HG03196 (cell line): ENCODE data around the gene HLA-C.
"Not testable (repeated sequence)": the region's sequence is repeated elsewhere in the genome, so short reads cannot be mapped to it uniquely, and the experiment has no call there.

ENCODE experiments used
- ATAC-seq: cut with Tn5 transposase; IDR thresholded peaks from one replicate; pipeline ENCODE4 v1.9.1; 2021; ENCODE audit not compliant: unreplicated experiment

The HLA-C gene

DNA sequence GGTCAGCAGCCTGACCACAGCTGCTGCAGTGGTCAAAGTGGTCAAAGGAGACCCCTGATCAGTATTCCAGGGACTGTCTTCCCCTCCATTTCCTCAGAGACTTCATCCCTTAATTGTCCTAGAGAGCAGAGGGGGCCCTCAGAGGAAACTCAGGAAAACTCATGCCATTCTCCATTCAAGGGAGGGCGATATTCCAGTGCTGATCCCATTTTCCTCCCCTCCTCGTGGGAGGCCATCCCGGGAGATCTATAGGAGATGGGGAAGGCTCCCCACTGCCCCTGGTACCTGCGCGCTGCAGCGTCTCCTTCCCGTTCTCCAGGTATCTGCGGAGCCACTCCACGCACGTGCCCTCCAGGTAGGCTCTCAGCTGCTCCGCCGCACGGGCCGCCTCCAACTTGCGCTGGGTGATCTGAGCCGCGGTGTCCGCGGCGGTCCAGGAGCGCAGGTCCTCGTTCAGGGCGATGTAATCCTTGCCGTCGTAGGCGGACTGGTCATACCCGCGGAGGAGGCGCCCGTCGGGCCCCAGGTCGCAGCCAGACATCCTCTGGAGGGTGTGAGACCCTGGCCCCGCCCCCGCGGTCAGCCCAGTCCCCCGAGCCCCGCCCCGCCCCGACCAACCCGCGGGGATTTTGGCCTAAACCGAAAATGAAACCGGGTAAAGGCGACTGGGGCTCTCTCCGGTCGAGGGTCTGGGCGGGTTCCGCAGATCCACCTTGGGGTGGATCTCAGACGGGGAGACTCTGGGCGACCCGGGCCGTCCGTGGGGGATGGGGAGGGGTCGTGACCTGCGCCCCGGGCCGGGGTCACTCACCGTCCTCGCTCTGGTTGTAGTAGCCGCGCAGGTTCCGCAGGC lies 878 bp downstream of the HLA-C start:
- ATAC-seq, result no peak

DNA sequence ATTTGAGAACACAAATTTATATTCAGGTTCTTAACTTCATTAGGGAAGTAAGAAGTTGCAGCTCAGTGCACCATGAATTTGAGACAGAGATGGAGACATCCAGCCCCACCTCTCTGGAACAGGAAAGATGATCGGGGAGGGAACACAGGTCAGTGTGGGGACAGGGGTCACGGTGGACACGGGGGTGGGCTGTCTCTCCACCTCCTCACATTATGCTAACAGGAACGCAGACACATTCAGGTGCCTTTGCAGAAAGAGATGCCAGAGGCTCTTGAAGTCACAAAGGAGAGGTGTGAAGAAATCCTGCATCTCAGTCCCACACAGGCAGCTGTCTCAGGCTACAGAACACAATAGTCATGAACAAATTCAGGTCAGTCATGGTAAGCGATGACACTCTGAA lies 3.1 kb downstream of the HLA-C start:
- ATAC-seq, result no peak

DNA sequence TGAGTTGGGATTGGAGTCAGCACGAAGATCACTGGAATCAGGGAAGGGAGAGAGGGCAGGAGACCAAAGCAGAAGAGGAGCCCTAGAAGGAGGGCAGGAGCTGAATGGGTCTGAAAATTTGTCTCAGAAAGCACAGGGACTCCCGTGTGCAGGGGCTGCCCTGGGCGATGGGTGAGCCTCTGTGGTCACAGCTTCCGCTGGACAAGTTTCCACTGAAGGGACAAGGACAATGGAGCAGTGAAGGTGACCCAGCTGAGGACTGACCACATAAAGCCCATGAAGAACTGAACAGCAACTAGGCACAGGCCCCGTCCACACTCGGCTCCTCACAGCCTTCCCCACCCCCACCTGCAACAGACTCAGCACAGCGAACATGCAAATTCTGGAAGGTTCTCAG lies 3.5 kb downstream of the HLA-C start:
- no peak for ATAC-seq

DNA sequence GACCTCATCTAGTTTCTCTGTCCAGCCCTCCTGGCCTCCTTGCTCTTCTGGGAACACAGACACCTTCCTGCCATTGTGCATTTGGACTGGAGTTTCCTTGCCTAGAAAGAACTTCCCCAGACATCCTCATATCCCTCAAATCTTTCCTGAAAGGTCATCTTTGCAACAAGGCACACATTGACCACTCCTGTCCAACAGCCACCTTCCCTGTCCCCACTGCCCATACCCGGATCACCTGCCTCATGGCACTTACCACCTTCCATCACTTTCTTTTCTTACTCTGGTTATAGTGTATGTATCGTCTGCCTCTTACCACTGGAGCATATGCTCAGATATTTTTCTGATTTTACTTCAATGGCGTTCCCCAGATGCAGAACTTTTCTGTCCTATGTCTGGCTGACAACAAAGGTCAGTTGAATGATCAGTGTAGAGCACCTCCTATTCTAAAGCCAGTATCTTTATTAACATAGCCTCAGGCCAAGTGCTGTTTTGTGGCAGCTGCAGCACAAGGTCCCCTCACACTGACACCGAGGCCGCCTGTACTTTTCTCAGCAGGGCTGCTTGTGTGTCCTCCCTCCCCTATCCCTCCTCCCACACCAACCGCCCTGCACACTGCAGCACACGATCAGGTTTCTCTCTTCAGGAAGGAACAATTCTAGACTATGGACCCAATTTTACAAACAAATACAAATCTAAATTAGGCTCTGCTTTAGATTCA lies 4.1 kb downstream of the HLA-C start:
- no peak for ATAC-seq

DNA sequence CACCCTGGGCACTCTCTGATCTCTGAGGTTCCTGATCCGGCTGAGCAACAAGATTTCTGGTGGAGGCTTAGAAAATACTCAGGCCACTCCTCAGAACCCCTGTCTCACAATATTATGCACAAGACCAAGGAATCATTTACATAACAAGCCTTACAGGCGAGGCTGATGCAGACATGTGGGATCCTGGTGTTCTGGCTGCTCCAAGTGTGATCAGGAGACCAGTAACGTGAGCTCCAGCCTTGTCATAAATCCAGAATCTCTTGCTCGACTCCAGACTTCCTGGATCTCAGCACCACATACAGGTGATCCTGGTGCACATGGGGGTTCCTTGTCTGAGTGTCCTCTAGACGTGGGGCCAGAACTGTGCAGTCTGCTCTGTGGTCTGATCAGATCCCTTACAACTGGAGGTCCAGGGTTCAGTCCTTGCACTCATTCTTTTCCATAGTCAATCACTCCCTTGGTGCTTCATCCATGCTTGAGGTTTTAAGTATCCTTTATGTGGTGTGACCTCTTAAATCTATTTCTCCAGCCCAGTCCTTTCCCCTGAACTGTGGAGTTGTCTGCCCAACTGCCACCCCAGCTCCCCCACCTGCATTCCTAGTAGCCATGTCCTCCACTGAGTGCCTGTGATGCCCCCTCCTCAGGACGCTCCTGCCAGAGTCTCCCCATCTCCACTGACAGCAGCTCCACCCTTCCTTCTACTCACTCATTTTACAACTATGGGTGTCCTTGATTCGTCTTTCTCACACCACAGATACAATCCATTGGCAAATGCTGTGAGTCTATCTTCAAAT lies 5.1 kb downstream of the HLA-C start:
- ATAC-seq, result no peak

DNA sequence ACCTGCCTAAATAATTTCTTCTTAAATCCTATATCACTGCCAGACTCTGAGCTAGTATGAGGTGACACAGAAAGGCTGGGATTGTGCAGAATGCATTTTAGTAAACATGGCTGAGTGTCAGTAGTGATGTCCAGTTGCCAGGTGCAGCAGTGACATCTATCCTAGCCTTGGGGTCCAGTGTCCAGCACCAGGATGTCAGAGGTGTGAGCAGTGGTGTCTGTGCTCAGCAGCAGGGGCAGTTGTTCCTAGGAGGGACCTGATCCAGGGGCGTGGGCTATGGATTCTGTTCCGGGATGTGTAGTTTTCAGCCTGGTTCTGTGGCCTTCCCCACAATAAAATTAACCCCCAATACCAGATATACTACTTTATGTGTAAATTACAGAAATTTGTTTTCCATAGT lies 6.0 kb downstream of the HLA-C start:
- no peak for ATAC-seq

DNA sequence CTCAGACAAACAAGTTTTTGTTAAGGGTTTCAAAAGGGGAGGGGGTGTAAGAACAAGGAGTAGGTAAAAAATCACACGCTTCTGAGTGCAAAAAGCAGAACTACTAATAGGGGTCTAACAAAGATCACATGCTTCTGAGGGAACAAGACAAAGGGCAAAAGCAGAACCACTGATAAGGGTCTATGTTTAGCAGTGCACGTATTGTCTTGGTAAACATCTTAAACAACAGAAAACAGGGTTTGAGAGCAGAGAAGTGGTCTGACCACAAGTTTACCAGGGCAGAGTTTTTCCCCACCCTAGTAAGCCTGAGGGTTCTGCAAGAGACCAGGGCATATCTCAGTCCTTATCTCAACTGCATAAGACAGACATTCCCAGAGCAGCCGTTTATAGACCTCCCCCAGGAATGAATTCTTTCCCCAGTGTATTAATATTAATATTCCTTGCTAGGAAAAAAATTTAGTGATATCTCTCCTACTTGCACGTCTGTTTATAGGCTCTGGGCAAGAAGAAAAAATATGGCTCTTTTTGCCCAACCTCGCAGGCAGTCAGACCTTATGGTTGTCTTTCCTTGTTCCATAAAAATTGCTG lies 8.5 kb downstream of the HLA-C start:
- ATAC-seq, result not testable (repeated sequence)

GRCh38 chr6:31259995-31260394 lies 11.9 kb downstream of the HLA-C start:
- ATAC-seq, result not testable (repeated sequence)

GRCh38 chr6:31252625-31253024 lies 19.3 kb downstream of the HLA-C start:
- no peak for ATAC-seq

DNA sequence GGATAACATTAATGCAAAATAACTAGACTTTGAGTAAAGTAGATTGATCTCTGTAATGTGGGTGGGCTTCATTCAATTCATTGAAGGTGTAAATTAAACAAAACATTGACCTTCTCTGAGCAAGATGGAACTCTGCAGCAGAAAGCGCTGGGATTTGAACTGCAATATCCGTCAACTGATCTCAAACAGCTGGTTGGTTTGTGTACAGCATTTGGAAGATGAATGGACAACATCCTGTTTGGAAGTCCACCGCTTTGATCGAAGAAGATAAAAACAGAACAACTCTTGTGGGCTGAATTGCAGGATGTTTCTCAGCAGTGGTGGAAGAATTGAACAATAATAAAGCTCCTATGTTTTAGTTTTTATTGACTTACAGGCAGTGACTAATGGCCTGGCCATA lies 20.6 kb downstream of the HLA-C start:
- ATAC-seq, result no peak

- ATAC-seq, result no peak
These were observed 22.7 kb downstream of the HLA-C start for GRCh38 chr6:31249184-31249583.

DNA sequence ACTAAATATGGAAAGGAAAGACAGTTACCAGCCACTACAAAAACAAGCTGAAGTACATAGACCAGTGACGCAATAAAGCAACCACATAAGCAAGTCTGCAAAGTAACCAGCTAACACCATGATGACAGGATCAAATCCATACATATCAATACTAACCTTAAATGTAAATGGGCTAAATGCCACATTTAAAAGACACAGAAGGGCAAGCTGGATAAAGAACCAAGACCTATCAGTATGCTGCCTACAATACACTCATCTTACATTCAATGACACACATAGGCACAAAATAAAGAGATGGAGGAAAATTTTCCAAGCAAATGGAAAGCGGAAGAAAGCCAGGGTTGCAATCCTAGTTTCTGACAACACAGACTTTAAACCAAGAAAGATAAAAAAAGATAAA lies 24.1 kb downstream of the HLA-C start:
- ATAC-seq, result no peak

DNA sequence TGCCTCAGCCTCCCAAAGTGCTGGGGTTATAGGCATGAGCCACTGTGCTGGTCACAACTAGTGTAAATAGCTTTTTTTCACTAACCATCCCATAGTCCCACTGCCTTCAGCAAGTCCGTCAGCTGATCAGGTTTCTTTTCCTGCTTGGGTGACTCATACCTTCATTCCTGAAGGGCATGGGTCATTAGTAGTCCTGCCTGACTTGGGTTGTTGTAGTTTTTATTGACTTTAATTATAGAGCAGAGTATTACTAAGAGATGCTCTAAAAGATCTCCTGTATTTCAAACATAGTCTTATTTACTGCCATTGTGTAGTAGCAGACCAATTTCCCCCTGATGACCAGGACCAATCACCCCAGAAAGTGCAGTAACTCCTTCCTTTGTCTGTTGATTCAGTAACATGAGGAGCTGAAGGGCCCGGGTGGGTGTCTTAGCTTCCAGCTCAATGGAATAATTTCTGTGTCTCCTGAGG lies 25.8 kb downstream of the HLA-C start:
- no peak for ATAC-seq

DNA sequence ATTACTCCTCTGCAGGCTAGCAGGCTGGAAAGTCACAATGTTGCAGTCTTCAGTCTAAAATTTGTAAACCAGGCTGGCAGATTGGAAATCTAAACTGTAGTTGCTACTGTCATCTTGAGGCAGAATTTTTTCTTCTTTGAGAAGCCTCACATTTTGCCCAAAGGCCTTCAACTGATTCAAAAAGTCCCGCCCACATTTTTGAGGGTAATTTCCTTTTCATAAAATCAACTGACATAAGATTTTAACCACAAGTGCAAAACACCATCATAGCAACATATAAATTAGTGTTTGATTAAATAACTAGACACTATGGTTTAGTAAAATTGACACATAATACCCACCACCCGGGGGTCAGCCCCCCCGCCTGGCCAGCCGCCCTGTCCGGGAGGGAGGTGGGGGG lies 28.4 kb downstream of the HLA-C start:
- no peak for ATAC-seq

- ATAC-seq, result no peak
These were observed 32.0 kb downstream of the HLA-C start for GRCh38 chr6:31239854-31240253.

DNA sequence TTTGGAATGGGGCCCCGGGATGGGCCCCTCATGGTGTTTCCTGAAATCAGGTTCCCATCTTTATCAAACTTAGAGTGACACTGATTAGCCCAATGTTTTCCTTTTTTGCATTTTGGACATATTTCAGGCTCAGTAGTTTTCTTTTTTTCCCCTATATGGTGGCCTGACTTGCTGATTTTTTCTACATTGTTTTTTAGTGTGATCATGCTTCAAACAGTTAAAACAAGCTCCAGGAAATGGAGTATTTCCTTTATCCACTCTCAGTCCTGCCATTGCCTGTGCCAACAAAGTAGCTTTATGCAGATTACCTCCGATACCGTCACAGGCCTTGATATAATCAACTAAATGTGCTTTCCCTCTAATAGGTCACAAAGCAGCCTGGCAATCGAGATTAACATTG lies 37.8 kb downstream of the HLA-C start:
- not testable (repeated sequence) for ATAC-seq

GRCh38 chr6:31228476-31228875 lies 43.4 kb downstream of the HLA-C start:
- no peak for ATAC-seq

DNA sequence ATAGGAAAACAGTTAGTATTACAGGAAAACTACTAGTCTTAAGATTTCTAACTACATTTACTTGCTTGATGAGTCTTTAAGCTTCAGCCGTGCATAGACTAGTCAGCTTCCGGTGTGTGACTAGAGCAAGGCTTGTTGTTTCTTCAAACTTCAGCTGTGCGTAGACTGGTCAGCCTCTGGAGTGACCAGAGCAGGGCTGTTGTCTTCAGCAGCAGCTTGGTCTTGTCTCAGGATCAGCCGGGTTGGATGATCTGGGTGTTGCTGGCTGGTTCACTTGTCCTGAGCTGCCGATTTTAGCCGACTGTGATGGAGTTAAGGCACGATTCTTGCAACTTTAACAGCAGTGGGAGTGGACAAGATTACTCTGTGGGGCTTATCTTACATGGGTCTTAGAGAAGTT lies 44.7 kb downstream of the HLA-C start:
- ATAC-seq, result no peak

DNA sequence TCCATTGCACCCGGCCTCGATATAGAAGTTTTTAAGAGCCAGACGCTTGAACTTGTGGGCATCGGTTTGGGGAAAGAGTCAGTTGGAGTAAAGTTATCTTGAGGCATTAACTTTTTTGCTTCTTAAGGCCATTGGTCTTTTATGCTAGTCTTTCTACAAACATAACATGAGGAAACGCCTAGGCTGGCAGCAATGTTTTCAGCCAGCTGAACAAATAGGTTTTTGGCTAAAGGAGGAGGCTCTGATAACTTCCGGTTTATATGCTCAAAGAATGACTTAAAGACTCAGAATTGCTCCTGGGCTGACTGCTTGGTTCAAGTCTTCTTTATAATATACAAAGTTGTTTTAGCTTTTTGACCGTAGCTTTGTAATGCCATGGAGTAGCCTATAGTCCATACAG lies 46.2 kb downstream of the HLA-C start:
- no peak for ATAC-seq

DNA sequence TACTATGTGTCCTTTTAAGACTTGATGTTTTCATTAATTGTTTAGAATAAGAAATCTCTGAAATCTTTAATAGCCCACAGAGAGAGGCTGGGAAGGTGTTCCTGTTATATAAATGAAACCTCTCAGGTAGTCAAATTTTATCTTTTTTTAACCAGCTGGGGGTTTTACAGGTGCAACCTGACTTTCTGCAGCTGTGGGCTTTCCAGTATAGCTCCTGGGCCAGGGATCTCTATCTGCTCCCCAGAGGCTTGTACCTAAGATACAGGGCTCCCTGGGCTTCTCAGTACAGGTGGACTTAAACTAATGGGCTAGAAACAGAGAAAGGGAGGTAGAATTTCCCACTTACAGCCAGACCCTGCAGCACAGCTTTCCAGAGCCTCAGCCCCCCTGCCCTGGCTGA lies 49.4 kb downstream of the HLA-C start:
- no peak for ATAC-seq
